CD8-positive, alpha-beta memory T cell (primary cell): ENCODE data around the gene HSPB8. TPM values are rescaled to one million over a fixed set of nuclear protein-coding genes. Genes with fewer than 3 reads are reported as not detected.

Experiments used
- CTCF ChIA-PET: fragments of 350-600 bp; sonication (Branson Sonifier 250); formaldehyde crosslinking; loops from one replicate; lab custom pipeline; 2021; ENCODE audit warnings: antibody characterized with exemption; lab: Charles Lee
- POLR2A ChIA-PET: fragments of 350-600 bp; sonication (Branson Sonifier 250); formaldehyde crosslinking; loops from one replicate; lab custom pipeline; 2021; ENCODE audit warnings: antibody characterized with exemption; lab: Charles Lee
- DNase-seq, 5 donors: peaks; one replicate each; pipeline versions ENCODE4 v3.0.0 to v3.0.0-alpha.2; 2020 to 2022; ENCODE audit warnings: mixed read lengths in 1 of 5
- H3K27ac ChIP-seq: one replicate; pipeline ENCODE4 v1.7.0; 2013; ENCODE audit warnings: low read depth, mild to moderate bottlenecking, low read length, moderate library complexity
- H3K27me3 ChIP-seq: 2 replicates; pipeline ENCODE4 v1.7.0; 2013; ENCODE audit warnings: low read length, mild to moderate bottlenecking; ENCODE audit not compliant: insufficient read depth, poor library complexity, severe bottlenecking
- H3K36me3 ChIP-seq: 2 replicates; pipeline ENCODE4 v1.7.0; 2013; ENCODE audit warnings: mild to moderate bottlenecking, low read length, moderate library complexity; ENCODE audit not compliant: insufficient read depth
- H3K4me1 ChIP-seq: 2 replicates; pipeline ENCODE4 v1.7.0; 2013; ENCODE audit warnings: mild to moderate bottlenecking, low read length, moderate library complexity; ENCODE audit not compliant: insufficient read depth
- H3K4me3 ChIP-seq: 2 replicates; pipeline ENCODE4 v1.7.0; 2013; ENCODE audit warnings: mild to moderate bottlenecking, low read length
- H3K9me3 ChIP-seq: 2 replicates; pipeline ENCODE4 v1.7.0; 2013; ENCODE audit warnings: mild to moderate bottlenecking, low read length
- H3K27ac Mint-ChIP-seq, 8 donors: one replicate each; pipeline ENCODE4 v1.8.0; 2020 to 2021; ENCODE audit warnings: mixed read lengths in 8 of 8, mild to moderate bottlenecking in 6 of 8, inconsistent platforms in 3 of 8, moderate library complexity in 3 of 8
- H3K27me3 Mint-ChIP-seq, 2 donors: one replicate each; pipeline ENCODE4 v1.8.0; 2020 to 2021; ENCODE audit warnings: mixed read lengths in 2 of 2, mild to moderate bottlenecking in 1 of 2, moderate library complexity in 1 of 2
- H3K36me3 Mint-ChIP-seq, 3 donors: one replicate each; pipeline ENCODE4 v1.8.0; 2020 to 2021; ENCODE audit warnings: mixed read lengths in 3 of 3, inconsistent platforms in 1 of 3, mild to moderate bottlenecking in 1 of 3
- H3K4me1 Mint-ChIP-seq, 3 donors: one replicate each; pipeline ENCODE4 v1.8.0; 2020 to 2021; ENCODE audit warnings: mixed read lengths in 3 of 3, inconsistent platforms in 1 of 3, mild to moderate bottlenecking in 1 of 3
- H3K4me3 Mint-ChIP-seq, 7 donors: one replicate each; pipeline ENCODE4 v1.8.0; 2020 to 2021; ENCODE audit warnings: mixed read lengths in 7 of 7, mild to moderate bottlenecking in 6 of 7, moderate library complexity in 4 of 7, inconsistent platforms in 2 of 7
- H3K9me3 Mint-ChIP-seq, 5 donors: one replicate each; pipeline ENCODE4 v1.8.0; 2020 to 2022; ENCODE audit warnings: mixed read lengths in 5 of 5, mild to moderate bottlenecking in 3 of 5, moderate library complexity in 2 of 5, inconsistent platforms in 1 of 5
- polyA plus RNA-seq: library from polyadenylated mRNA; unstranded; fragments of 300-500 nt; fragmentation: Illumina TruSeq; gene quantifications from one replicate; pipeline ENCODE4 v1.2.3, GENCODE V29; 2021
- total RNA-seq, 2 experiments: library from RNA; stranded (reverse); gene quantifications; one replicate each; pipeline ENCODE4 v1.2.3, GENCODE V29; 2021

HSPB8 gene
- total and polyA plus RNA-seq, 3 experiments from 2014 or later = not detected

GRCh38 chr12:119239040-119239439 lies 60.3 kb downstream of the HSPB8 start:
- H3K4me1 Mint-ChIP-seq = no peaks in the 10 kb centered on the region
- CTCF ChIA-PET = no interaction called here
- DNase-seq = no peak
- H3K27ac ChIP-seq = no peak overlapping the region
- peaks cover 0 to 9% (median 4%) of the 10 kb centered on the region in 5 donors for H3K9me3 Mint-ChIP-seq
- no peaks in the 10 kb centered on the region for H3K27me3 Mint-ChIP-seq
- no peak overlapping the region for H3K4me3 ChIP-seq
- no peaks in the 10 kb centered on the region for H3K36me3 ChIP-seq
- H3K4me1 ChIP-seq = no peaks in the 10 kb centered on the region
- POLR2A ChIA-PET = no interaction called here
- H3K27me3 ChIP-seq = no peaks in the 10 kb centered on the region
- H3K27ac Mint-ChIP-seq = no peak overlapping the region
- H3K4me3 Mint-ChIP-seq = no peak overlapping the region
- no peaks in the 10 kb centered on the region for H3K9me3 ChIP-seq
- H3K36me3 Mint-ChIP-seq = no peaks in the 10 kb centered on the region

- Mint-ChIP-seq H3K4me1 (no peaks in the 10 kb centered on the region), H3K27ac (no peak overlapping the region), H3K36me3 (no peaks in the 10 kb centered on the region), H3K27me3 (peaks cover 0 to 3% of the 10 kb centered on the region in 2 donors), H3K9me3 (peaks cover 0 to 6% (median 4%) of the 10 kb centered on the region in 5 donors), H3K4me3 (no peak overlapping the region)
- no peak overlapping the region for H3K27ac ChIP-seq
- DNase-seq = no peak
- H3K9me3 ChIP-seq = no peaks in the 10 kb centered on the region
- no peaks in the 10 kb centered on the region for H3K4me1 ChIP-seq
- POLR2A ChIA-PET = no interaction called here
- CTCF ChIA-PET = no interaction called here
- H3K4me3 ChIP-seq = no peak overlapping the region
- H3K27me3 ChIP-seq = no peaks in the 10 kb centered on the region
- no peaks in the 10 kb centered on the region for H3K36me3 ChIP-seq
Observed at GRCh38 chr12:119241049-119241448, 62.3 kb downstream of the HSPB8 start.

- H3K9me3 Mint-ChIP-seq = peaks cover 0 to 6% (median 4%) of the 10 kb centered on the region in 5 donors
- no peaks in the 10 kb centered on the region for H3K4me1 Mint-ChIP-seq
- no peaks in the 10 kb centered on the region for H3K9me3 ChIP-seq
- H3K27ac ChIP-seq = no peak overlapping the region
- no peaks in the 10 kb centered on the region for H3K36me3 ChIP-seq
- H3K27me3 ChIP-seq = no peaks in the 10 kb centered on the region
- H3K27me3 Mint-ChIP-seq = peaks cover 0 to 3% of the 10 kb centered on the region in 2 donors
- no peak overlapping the region for H3K4me3 ChIP-seq
- no peaks in the 10 kb centered on the region for H3K4me1 ChIP-seq
- no peak overlapping the region for H3K4me3 Mint-ChIP-seq
- POLR2A ChIA-PET = no interaction called here
- no peak overlapping the region for H3K27ac Mint-ChIP-seq
- no peak for DNase-seq
- CTCF ChIA-PET = no interaction called here
- H3K36me3 Mint-ChIP-seq = no peaks in the 10 kb centered on the region
Observed at GRCh38 chr12:119241580-119242169, 62.9 kb downstream of the HSPB8 start.

Other genes starting within 250 kb of the HSPB8 start
- gene SRRM4, start 197.4 kb upstream of the HSPB8 start, total RNA-seq = not detected
- gene SRRM4, start 197.4 kb upstream of the HSPB8 start, polyA plus RNA-seq = not detected
- gene CCDC60, start 155.8 kb downstream of the HSPB8 start, total RNA-seq = not detected
- not detected for gene CCDC60, start 155.8 kb downstream of the HSPB8 start, polyA plus RNA-seq